ENCODE measurements around the gene FGFBP2.

FGFBP2 gene

DNA sequence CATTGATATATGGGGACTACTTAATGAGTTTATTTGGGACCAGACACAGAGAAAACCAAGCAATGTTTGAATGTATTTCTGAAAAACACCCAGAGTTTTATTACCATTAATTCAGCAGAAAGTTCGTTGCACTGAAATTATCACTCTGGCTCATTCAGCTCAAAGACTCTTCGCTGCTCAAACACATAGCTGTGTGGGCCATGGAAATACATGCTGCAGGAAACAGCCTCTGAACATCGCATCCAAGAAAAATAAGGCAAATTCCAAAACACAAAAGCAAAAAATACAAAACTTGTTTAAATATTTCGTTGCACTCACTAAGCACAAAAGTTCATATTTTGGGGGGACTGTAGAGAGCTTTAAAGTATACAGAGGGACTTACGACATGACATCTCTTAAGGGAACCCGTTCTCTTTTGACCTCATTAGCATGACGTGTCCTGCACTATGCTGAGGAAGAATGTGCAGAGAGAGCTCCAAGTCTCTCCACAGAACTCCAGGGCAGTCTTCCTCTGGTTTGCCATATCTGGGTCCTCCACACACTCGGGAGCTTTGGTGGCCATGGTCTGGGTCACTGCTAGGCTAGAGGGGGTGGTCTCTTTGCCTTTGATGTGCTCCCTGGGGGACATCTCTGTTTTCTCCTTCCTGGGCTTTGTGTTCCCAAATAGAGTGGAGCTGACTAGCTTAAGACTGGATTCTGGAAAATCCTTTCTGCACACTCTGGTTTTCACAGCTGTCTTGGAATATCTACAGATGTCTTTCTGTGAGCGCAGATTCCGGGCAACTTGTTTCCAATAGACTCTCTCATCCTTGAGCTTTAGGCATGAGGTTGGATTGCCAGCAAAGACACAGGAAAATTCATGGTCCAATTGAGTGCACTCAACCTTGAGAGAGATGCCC is 27.2 kb downstream of the FGFBP2 start:
- DNase-seq (ENCODE audit: low spot score): no peak
- in situ Hi-C loops (cut with MboI; ENCODE audit: low pct_unique_long_range_greater_than_20kb, low sequenced_read_pairs, unreplicated experiment): no loop called here
- TF ChIP-seq, protein P1, sequence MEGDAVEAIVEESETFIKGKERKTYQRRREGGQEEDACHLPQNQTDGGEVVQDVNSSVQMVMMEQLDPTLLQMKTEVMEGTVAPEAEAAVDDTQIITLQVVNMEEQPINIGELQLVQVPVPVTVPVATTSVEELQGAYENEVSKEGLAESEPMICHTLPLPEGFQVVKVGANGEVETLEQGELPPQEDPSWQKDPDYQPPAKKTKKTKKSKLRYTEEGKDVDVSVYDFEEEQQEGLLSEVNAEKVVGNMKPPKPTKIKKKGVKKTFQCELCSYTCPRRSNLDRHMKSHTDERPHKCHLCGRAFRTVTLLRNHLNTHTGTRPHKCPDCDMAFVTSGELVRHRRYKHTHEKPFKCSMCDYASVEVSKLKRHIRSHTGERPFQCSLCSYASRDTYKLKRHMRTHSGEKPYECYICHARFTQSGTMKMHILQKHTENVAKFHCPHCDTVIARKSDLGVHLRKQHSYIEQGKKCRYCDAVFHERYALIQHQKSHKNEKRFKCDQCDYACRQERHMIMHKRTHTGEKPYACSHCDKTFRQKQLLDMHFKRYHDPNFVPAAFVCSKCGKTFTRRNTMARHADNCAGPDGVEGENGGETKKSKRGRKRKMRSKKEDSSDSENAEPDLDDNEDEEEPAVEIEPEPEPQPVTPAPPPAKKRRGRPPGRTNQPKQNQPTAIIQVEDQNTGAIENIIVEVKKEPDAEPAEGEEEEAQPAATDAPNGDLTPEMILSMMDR (IDR thresholded peaks at IDR 0.05; ENCODE audit: extremely low read depth, insufficient read depth, missing control alignments): no peak

DNA sequence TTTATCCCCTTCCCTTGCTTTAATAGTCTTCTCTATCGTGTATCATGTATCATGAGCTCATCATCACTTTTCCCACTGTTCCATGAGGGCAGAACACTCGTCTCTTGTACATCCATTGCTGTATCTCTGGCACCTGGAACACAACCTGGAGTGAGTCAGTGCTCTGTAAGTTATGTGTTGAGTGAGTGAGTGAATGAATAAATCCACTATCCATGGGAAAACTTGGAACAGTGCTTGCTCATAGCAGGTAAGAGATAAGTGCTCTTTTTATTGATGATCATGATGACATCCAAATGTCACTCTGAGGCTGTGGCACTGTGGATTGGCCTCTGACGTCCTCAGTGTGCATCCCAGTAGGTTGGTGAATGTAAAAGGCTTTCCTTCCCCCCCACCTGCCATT is 28.7 kb downstream of the FGFBP2 start:
- DNase-seq (ENCODE audit: low spot score): no peak
- in situ Hi-C loops (cut with MboI; ENCODE audit: low pct_unique_long_range_greater_than_20kb, low sequenced_read_pairs, unreplicated experiment): no loop called here
- TF ChIP-seq, protein P1 (IDR thresholded peaks at IDR 0.05; ENCODE audit: extremely low read depth, insufficient read depth, missing control alignments): no peak

DNA sequence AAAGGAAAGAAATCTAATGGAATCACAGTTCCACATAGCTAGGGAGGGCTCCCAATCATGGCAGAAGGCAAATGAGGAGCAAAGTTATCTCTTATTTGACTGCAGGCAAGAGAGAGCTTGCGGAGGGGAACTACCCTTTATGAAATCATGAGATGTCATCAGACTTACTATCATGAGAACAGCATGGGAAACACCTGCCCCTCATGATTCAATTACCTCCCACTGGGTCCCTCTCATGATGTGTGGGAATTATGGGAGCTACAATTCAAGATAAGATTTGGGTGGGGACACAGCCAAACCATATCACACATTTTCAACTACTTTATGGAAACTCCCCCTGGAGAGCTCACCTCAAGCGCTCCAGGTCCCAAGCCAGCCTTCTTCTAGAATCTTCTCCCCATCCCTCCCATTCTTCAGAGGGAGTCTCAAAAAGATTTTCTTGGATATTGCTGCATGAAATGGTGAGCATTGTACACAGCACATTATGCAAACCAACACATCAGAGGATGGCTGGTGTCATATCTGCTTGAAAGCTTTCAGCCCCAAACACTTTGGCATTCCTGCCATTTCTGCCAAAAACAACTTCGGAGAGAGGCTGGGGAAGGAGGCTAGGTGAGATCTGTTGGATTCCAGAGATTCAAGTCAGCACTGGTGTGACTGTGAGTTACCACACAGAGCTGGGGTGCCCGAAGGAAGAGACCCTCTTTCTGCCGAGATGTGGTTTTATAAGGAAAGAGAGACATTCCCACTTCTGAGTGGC is 31.3 kb downstream of the FGFBP2 start:
- DNase-seq (ENCODE audit: low spot score): no peak
- TF ChIP-seq, protein P1 (IDR thresholded peaks at IDR 0.05; ENCODE audit: extremely low read depth, insufficient read depth, missing control alignments): no peak
- in situ Hi-C loops (cut with MboI; ENCODE audit: low pct_unique_long_range_greater_than_20kb, low sequenced_read_pairs, unreplicated experiment): no loop called here

DNA sequence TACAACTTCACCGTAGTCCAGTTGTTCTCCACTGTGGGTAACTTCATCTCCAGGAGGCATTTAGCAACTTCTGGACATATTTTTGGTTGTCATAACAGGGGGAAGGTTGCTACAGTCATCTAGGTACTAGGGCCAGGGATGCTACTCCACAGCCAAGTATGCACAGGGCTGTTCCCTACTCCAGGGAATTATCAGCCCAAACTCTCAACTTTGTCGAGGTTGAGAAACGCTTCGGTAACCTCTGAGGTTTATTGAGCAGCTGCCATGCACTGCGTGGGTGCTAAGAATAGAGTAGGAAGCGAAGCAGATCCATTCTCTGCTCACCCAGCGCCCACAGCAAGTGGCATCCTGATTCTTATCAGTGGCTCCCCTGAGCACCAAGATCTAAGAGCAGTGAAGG is 32.7 kb downstream of the FGFBP2 start:
- in situ Hi-C loops (cut with MboI; ENCODE audit: low pct_unique_long_range_greater_than_20kb, low sequenced_read_pairs, unreplicated experiment): no loop called here
- TF ChIP-seq, protein P1 (IDR thresholded peaks at IDR 0.05; ENCODE audit: extremely low read depth, insufficient read depth, missing control alignments): no peak
- DNase-seq (ENCODE audit: low spot score): no peak

DNA sequence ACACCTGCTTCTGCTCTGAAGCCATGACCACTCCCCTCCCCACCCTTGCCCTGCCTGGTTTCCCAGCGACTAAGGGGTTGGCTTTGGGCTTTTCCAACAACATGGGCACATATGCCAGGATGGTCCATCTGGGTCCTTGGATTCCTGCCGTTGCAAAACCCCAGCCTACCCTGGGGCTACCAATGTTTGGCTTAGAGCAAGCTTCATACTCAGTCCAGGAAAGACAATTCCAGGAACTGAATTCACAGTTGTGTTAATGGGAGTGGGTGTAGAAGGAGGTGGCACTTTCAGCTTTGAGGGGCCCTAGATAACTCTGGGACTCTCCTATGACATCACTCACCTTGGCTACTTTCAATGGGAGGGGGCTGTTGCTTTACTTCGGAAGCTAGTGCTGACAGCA is 33.4 kb downstream of the FGFBP2 start:
- no peak for DNase-seq (ENCODE audit: low spot score)
- TF ChIP-seq, protein P1 (IDR thresholded peaks at IDR 0.05; ENCODE audit: extremely low read depth, insufficient read depth, missing control alignments): no peak
- in situ Hi-C loops (cut with MboI; ENCODE audit: low pct_unique_long_range_greater_than_20kb, low sequenced_read_pairs, unreplicated experiment): no loop called here

DNA sequence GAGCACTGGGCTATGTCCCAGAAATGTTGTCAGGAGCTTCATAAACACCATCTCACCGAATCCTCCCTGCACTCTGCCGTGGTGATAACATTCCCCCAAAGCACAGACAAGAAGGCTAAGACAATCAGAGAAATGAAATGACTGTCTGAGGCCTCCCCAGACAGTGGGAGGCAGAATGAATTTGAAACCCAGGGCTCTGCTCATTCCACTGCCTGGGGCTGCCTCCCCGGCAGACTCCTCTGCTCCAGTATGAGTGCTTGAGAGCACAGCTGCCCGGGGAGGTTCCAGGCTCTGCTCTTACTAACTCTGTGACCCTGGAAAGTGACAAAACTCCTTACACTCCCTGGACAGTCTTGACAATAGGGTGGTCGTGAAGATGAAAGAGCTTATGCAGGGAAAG is 34.1 kb downstream of the FGFBP2 start:
- in situ Hi-C loops (cut with MboI; ENCODE audit: low pct_unique_long_range_greater_than_20kb, low sequenced_read_pairs, unreplicated experiment): no loop called here
- TF ChIP-seq, protein P1 (IDR thresholded peaks at IDR 0.05; ENCODE audit: extremely low read depth, insufficient read depth, missing control alignments): no peak
- no peak for DNase-seq (ENCODE audit: low spot score)

Measured in GM13977 (cell line).